Activated naive CD4-positive, alpha-beta T cell treated with anti-CD3 and anti-CD28 coated beads, Interleukin-2, amount 50 U/mL, for 72 hours (primary cell): ENCODE results near the gene ISL1. TPM values are rescaled to one million over a fixed set of nuclear protein-coding genes. Genes with fewer than 3 reads are reported as not detected.
A peak's percentile ranks its signal among the peaks of the same experiment; 100 is the strongest.

Source experiments
- ATAC-seq, 2 donors: fragments of 150-1000 bp; cut with Tn5 transposase; 2 replicates each; pipeline ENCODE4 v1.10.0; 2021; ENCODE audit warnings: mild to moderate bottlenecking in 2 of 2, moderate library complexity in 2 of 2
- DNase-seq, 2 donors: peaks; one replicate each; pipeline ENCODE4 v3.0.0; 2021 to 2022; ENCODE audit warnings: low spot score in 2 of 2
- H3K27ac Mint-ChIP-seq, 2 donors: one replicate each; pipeline ENCODE4 v1.8.0; 2022; ENCODE audit warnings: mild to moderate bottlenecking in 2 of 2, mixed read lengths in 2 of 2
- H3K36me3 Mint-ChIP-seq, 2 donors: one replicate each; pipeline ENCODE4 v1.8.0; 2022; ENCODE audit warnings: mixed read lengths in 2 of 2
- H3K9me3 Mint-ChIP-seq, 2 donors: one replicate each; pipeline ENCODE4 v1.8.0; 2022; ENCODE audit warnings: mixed read lengths in 2 of 2
- total RNA-seq, 2 donors: library from RNA; stranded (reverse); gene quantifications; one replicate each; pipeline ENCODE4 v1.2.3, GENCODE V29; 2022

ISL1 gene
- total RNA-seq, 2 donors from 2014 or later = not detected

- ATAC-seq = no peak
- no peak for DNase-seq
- H3K36me3 Mint-ChIP-seq = peaks cover 14 to 21% of the 10 kb centered on the region in 2 donors
- H3K9me3 Mint-ChIP-seq = peaks cover 4 to 5% of the 10 kb centered on the region in 2 donors
- peak overlapping the region in 1 of 2 donors; percentile 44 for H3K27ac Mint-ChIP-seq
Observed at GRCh38 chr5:51398875-51399642, 15.8 kb downstream of the ISL1 start.

- peaks cover 4 to 5% of the 10 kb centered on the region in 2 donors for H3K9me3 Mint-ChIP-seq
- DNase-seq = no peak
- no peak for ATAC-seq
- H3K27ac Mint-ChIP-seq = no peak overlapping the region
- peaks cover 14 to 21% of the 10 kb centered on the region in 2 donors for H3K36me3 Mint-ChIP-seq
Observed at GRCh38 chr5:51399643-51400006, 16.4 kb downstream of the ISL1 start.

- Mint-ChIP-seq H3K9me3 (peaks cover 0 to 5% of the 10 kb centered on the region in 2 donors), H3K27ac (no peak overlapping the region), H3K36me3 (peaks cover 3 to 7% of the 10 kb centered on the region in 2 donors)
- DNase-seq (no peak), ATAC-seq (no peak)
Observed at GRCh38 chr5:51404255-51404654, 21.0 kb downstream of the ISL1 start.

GRCh38 chr5:51411921-51412325 is 28.7 kb downstream of the ISL1 start:
- peaks cover 5 to 10% of the 10 kb centered on the region in 2 donors for H3K9me3 Mint-ChIP-seq
- no peak for ATAC-seq
- H3K36me3 Mint-ChIP-seq = no peaks in the 10 kb centered on the region
- H3K27ac Mint-ChIP-seq = no peak overlapping the region
- DNase-seq = no peak

- no peaks in the 10 kb centered on the region for H3K36me3 Mint-ChIP-seq
- DNase-seq (no peak), ATAC-seq (no peak)
- no peak overlapping the region for H3K27ac Mint-ChIP-seq
- peaks cover 5 to 10% of the 10 kb centered on the region in 2 donors for H3K9me3 Mint-ChIP-seq
Observed at GRCh38 chr5:51414516-51414915, 31.3 kb downstream of the ISL1 start.

GRCh38 chr5:51416149-51416548 is 32.9 kb downstream of the ISL1 start:
- ATAC-seq (no peak), DNase-seq (no peak)
- no peaks in the 10 kb centered on the region for H3K36me3 Mint-ChIP-seq
- H3K27ac Mint-ChIP-seq = no peak overlapping the region
- H3K9me3 Mint-ChIP-seq = peaks cover 0 to 5% of the 10 kb centered on the region in 2 donors

GRCh38 chr5:51433052-51433710 is 49.9 kb downstream of the ISL1 start:
- no peak for ATAC-seq
- Mint-ChIP-seq H3K27ac (no peak overlapping the region), H3K36me3 (no peaks in the 10 kb centered on the region), H3K9me3 (peaks cover 18 to 20% of the 10 kb centered on the region in 2 donors)
- no peak for DNase-seq

GRCh38 chr5:51439232-51439631 is 56.0 kb downstream of the ISL1 start:
- no peaks in the 10 kb centered on the region for H3K36me3 Mint-ChIP-seq
- DNase-seq (no peak), ATAC-seq (no peak)
- H3K9me3 Mint-ChIP-seq = peaks cover 9 to 13% of the 10 kb centered on the region in 2 donors
- no peak overlapping the region for H3K27ac Mint-ChIP-seq
